OCI-LY1 (cell line): Measurements from ENCODE around the gene CRYBB3.
"Not testable (repeated sequence)": the region's sequence is repeated elsewhere in the genome, so short reads cannot be mapped to it uniquely, and the experiment has no call there.

Source experiments
- H2AFZ ChIP-seq: fragments of 200-600 bp; sonication (generic), shearing (Covaris generic); 2 replicates; pipeline ENCODE4 v1.6.0; 2014; ENCODE audit warnings: antibody characterized with exemption, mild to moderate bottlenecking, low read length
- H3F3A ChIP-seq: fragments of 200-600 bp; sonication (generic), shearing (Covaris generic); 2 replicates; pipeline ENCODE4 v1.6.0; 2014; ENCODE audit warnings: mild to moderate bottlenecking, antibody characterized with exemption, low read length, moderate library complexity; ENCODE audit not compliant: insufficient read depth
- H3K27ac ChIP-seq: fragments of 200-600 bp; sonication (generic); 2 replicates; pipeline ENCODE4 v1.5.1; 2014; ENCODE audit warnings: low read length, mixed run types, mild to moderate bottlenecking, low read depth; ENCODE audit not compliant: poor library complexity, severe bottlenecking
- H3K27me3 ChIP-seq: fragments of 200-600 bp; sonication (generic); 2 replicates; pipeline ENCODE4 v1.6.0; 2014; ENCODE audit warnings: antibody characterized with exemption, mild to moderate bottlenecking, low read length, moderate library complexity; ENCODE audit not compliant: insufficient read depth
- H3K36me3 ChIP-seq: fragments of 200-600 bp; sonication (generic); 2 replicates; pipeline ENCODE4 v1.6.1; 2014; ENCODE audit warnings: mild to moderate bottlenecking, antibody characterized with exemption, low read length, moderate library complexity, mixed read lengths; ENCODE audit not compliant: insufficient read depth
- H3K4me1 ChIP-seq: fragments of 200-600 bp; sonication (generic); 2 replicates; pipeline ENCODE4 v1.5.1; 2014; ENCODE audit warnings: mild to moderate bottlenecking, low read length, moderate library complexity; ENCODE audit not compliant: insufficient read depth, severe bottlenecking
- H3K4me2 ChIP-seq: fragments of 200-600 bp; sonication (generic), shearing (Covaris generic); 2 replicates; pipeline ENCODE4 v1.6.1; 2014; ENCODE audit warnings: low read length
- H3K4me3 ChIP-seq: fragments of 200-600 bp; sonication (generic); 2 replicates; pipeline ENCODE4 v1.5.1; 2014; ENCODE audit warnings: low read length, low read depth, mild to moderate bottlenecking, mixed read lengths; ENCODE audit not compliant: poor library complexity, severe bottlenecking
- H3K79me2 ChIP-seq: fragments of 200-600 bp; shearing (Covaris generic); 2 replicates; pipeline ENCODE4 v1.6.1; 2016; ENCODE audit warnings: mixed run types, low read length, mixed read lengths; ENCODE audit not compliant: insufficient read depth
- H3K9ac ChIP-seq: fragments of 200-600 bp; sonication (generic), shearing (Covaris generic); 2 replicates; pipeline ENCODE4 v1.6.1; 2014; ENCODE audit warnings: mild to moderate bottlenecking, low read length, mixed read lengths
- H3K9me2 ChIP-seq: fragments of 200-600 bp; sonication (generic), shearing (Covaris generic); 2 replicates; pipeline ENCODE4 v1.6.1; 2014; ENCODE audit warnings: low read depth, mild to moderate bottlenecking, low read length, mixed read lengths
- H3K9me3 ChIP-seq: fragments of 200-600 bp; shearing (Covaris generic); 2 replicates; pipeline ENCODE4 v1.6.1; 2014; ENCODE audit warnings: low read length, mixed read lengths
- H4K20me1 ChIP-seq: fragments of 200-600 bp; sonication (generic), shearing (Covaris generic); 2 replicates; pipeline ENCODE4 v1.6.0; 2016; ENCODE audit warnings: mild to moderate bottlenecking, low read length; ENCODE audit not compliant: insufficient read depth
- EZH2 ChIP-seq: fragments of 200-600 bp; sonication (generic), shearing (Covaris generic); IDR thresholded peaks from 2 replicates; pipeline ENCODE4 v1.8.0; 2017; ENCODE audit warnings: borderline replicate concordance, mixed run types, mild to moderate bottlenecking, antibody characterized with exemption, low read length, moderate library complexity, mixed read lengths
- TF ChIP-seq, protein P1 (sequence below): fragments of 200-600 bp; sonication (generic), shearing (Covaris generic); IDR thresholded peaks from 2 replicates; pipeline ENCODE4 v1.5.1; 2017; ENCODE audit warnings: mild to moderate bottlenecking, antibody characterized with exemption, low read length, moderate library complexity, mixed read lengths

Gene CRYBB3

DNA sequence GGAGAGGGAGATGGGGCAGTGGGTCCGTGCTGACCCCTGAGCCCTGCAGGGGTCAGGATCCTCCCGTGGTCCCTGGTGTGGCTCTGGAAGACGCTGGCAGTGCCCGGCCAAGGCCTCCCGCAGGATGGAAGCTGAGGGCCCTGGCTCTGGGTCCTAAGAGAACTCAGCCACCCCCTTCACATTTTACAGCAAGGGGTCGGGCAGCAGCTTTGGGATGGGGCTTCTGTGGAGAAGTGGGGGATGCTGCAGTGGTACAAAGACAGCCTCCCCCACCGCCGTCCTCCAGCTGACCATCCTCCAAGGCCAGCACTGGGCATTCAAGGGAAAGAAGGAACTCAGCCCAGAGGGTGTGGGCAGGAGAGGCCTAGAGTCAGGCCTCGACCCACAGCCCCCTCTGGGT lies 21.8 kb upstream of the CRYBB3 start:
- H3K4me1 ChIP-seq = no peaks in the 10 kb centered on the region
- no peaks in the 10 kb centered on the region for H4K20me1 ChIP-seq
- no peak overlapping the region for H3K27ac ChIP-seq
- no peaks in the 10 kb centered on the region for H3K9me2 ChIP-seq
- H3K4me3 ChIP-seq = no peak overlapping the region
- no peaks in the 10 kb centered on the region for H3F3A ChIP-seq
- H3K9me3 ChIP-seq = no peaks in the 10 kb centered on the region
- no peaks in the 10 kb centered on the region for H3K79me2 ChIP-seq
- H3K36me3 ChIP-seq = no peaks in the 10 kb centered on the region
- H3K9ac ChIP-seq = no peak overlapping the region
- H3K4me2 ChIP-seq = no peak overlapping the region
- H3K27me3 ChIP-seq = no peaks in the 10 kb centered on the region
- H2AFZ ChIP-seq = no peak overlapping the region
- TF ChIP-seq, protein P1, sequence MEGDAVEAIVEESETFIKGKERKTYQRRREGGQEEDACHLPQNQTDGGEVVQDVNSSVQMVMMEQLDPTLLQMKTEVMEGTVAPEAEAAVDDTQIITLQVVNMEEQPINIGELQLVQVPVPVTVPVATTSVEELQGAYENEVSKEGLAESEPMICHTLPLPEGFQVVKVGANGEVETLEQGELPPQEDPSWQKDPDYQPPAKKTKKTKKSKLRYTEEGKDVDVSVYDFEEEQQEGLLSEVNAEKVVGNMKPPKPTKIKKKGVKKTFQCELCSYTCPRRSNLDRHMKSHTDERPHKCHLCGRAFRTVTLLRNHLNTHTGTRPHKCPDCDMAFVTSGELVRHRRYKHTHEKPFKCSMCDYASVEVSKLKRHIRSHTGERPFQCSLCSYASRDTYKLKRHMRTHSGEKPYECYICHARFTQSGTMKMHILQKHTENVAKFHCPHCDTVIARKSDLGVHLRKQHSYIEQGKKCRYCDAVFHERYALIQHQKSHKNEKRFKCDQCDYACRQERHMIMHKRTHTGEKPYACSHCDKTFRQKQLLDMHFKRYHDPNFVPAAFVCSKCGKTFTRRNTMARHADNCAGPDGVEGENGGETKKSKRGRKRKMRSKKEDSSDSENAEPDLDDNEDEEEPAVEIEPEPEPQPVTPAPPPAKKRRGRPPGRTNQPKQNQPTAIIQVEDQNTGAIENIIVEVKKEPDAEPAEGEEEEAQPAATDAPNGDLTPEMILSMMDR = no peak
- no peak for TF ChIP-seq EZH2

DNA sequence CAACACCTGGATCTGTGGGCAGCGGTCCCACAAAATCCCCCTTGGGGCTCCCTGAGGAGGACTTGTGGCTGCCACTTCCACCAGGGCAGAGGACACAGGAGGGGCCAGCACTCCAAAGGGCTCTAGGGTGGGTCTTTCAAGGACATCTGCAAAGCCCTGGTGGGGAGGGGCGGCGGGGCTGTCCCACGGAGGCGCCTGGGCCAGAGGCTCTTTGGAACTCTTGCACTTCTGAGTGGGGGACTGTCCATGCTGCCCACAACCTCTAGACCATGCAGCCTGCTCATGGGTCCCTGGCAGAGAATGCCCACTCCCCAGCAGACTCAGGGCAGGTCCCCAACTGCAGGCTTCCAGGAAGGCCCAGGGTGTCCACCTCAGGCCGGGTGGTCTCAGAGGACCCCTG lies 21.3 kb upstream of the CRYBB3 start:
- not testable (repeated sequence) for H2AFZ ChIP-seq, H3K79me2 ChIP-seq, H3K36me3 ChIP-seq, H3K4me2 ChIP-seq, H3K27ac ChIP-seq, H3K9ac ChIP-seq, H3K9me2 ChIP-seq, H3K27me3 ChIP-seq, H4K20me1 ChIP-seq, H3K9me3 ChIP-seq, H3K4me1 ChIP-seq, H3F3A ChIP-seq
- H3K4me3 ChIP-seq = peak overlapping the region; percentile 40

DNA sequence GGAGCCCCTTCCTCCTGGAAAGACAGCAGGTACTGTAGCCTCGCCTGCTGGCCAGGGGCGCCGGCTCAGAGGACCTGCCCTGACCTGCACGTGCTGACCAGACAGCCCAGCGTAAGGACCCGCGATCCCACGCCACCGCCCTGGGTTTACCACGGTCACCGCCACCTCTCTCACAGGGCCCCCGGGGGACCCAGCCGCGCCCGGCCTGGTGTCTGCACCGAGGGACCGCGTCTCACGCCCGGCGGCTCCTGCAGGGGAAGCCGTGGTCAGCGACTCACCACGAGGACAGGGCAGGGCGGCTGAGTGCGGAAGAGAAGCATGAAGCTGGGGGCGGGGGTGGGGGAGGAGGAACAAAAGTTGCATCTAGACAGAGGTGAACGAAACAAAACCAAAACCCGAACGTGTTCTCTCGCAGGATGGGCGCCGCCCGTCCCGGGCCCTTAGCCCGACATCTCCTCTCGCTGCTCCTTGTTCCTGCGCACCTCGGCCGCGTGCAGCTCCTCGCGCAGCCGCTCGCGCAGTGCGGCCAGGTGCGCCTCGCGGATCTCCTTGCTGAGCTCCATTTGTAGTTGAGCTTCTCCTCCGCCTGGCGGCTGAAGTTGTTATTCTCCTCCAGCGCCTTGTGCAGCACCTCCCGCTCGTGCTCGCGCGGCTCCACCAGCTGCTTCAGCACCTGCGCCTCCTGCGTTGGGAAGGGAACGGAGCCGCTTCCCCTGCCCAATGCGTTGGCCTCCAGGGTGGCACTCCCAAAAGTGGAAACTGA lies 20.6 kb upstream of the CRYBB3 start:
- not testable (repeated sequence) for H3K79me2 ChIP-seq, H4K20me1 ChIP-seq, H3K4me2 ChIP-seq, H3K27ac ChIP-seq, H3K9me3 ChIP-seq, H3K4me1 ChIP-seq, H3K36me3 ChIP-seq, H3K9ac ChIP-seq, H3F3A ChIP-seq, H2AFZ ChIP-seq, H3K9me2 ChIP-seq, H3K27me3 ChIP-seq
- H3K4me3 ChIP-seq = peak overlapping the region; percentile 49

DNA sequence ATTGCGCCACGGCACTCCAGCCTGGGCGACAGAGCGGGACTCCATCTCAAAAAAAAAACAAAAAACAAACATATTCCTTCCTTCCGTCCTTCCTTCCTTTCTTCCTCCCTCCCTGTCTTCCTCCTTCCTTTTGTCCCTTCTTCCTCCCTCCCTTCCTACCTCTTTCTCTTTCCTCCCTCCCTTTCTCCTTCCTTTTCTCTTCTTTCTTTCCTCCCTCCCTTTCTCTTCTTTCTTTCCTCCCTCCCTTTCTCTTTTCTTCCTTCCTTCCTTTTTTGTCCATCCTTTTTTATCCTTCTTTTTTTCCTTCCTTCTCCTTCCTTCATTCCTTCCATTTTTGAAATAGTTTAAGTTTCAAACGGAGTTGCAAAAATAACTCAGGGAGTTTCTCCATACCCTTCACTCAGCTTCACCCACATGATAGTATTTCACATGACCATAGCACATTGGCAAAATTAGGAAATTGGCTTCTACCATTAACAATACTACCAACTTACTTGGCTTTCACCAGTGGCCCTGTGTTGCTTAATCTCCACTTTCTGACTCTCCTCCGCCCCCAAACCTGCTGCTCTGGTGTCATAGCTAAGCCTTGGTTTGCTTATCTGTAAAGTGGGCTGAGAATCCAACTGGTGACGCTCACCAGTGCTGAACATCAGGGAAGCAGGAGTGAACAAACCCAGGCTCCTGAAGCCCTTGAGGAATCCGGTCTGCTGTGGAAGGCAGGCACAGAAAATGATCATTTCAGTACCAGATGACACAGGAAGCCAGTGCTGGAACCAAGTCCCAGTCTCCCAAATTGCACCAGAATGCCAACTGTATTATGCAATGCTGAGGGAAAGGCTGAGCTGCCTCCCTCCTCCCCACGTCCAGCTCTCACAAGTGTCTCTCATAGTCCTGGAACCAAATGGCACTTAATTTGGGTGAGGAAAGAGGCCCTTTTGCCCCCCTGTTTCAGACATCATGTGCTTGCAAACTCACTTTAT lies 17.2 kb upstream of the CRYBB3 start:
- TF ChIP-seq EZH2 = no peak
- TF ChIP-seq, protein P1 = no peak
- Histone ChIP-seq H2AFZ (no peak overlapping the region), H3K4me1 (no peaks in the 10 kb centered on the region), H3K4me2 (no peak overlapping the region), H3K36me3 (no peaks in the 10 kb centered on the region), H3K27me3 (no peaks in the 10 kb centered on the region), H3K9me3 (no peaks in the 10 kb centered on the region), H3K9ac (no peak overlapping the region), H3K4me3 (no peak overlapping the region), H3K79me2 (no peaks in the 10 kb centered on the region), H3F3A (no peaks in the 10 kb centered on the region), H3K9me2 (no peaks in the 10 kb centered on the region), H3K27ac (no peak overlapping the region), H4K20me1 (no peaks in the 10 kb centered on the region)
